MM.1S (cell line): Measurements from ENCODE around the gene FBXW5.

ENCODE experiments used
- DNase-seq: peaks from one replicate; pipeline ENCODE4 v3.0.0-alpha.2; 2015
- H2AFZ ChIP-seq: fragments of 300-600 bp; sonication (generic); 2 replicates; pipeline ENCODE4 v1.6.0; 2016; ENCODE audit warnings: antibody characterized with exemption, low read length
- H3F3A ChIP-seq: fragments of 300-600 bp; sonication (generic); 2 replicates; pipeline ENCODE4 v1.6.1; 2016; ENCODE audit warnings: mild to moderate bottlenecking, antibody characterized with exemption, low read length, moderate library complexity, mixed read lengths; ENCODE audit not compliant: insufficient read depth
- H3K27ac ChIP-seq: fragments of 300-600 bp; sonication (generic); 2 replicates; pipeline ENCODE4 v1.5.1; 2016; ENCODE audit warnings: mild to moderate bottlenecking, low read length
- H3K27me3 ChIP-seq: fragments of 300-600 bp; sonication (generic); replicated peaks from 2 replicates; pipeline ENCODE4 v1.6.0; 2016; ENCODE audit warnings: low read length; ENCODE audit not compliant: insufficient read depth
- H3K36me3 ChIP-seq: fragments of 300-600 bp; sonication (generic); replicated peaks from 2 replicates; pipeline ENCODE4 v1.6.1; 2016; ENCODE audit warnings: mild to moderate bottlenecking, low read length, mixed read lengths; ENCODE audit not compliant: insufficient read depth
- H3K4me1 ChIP-seq: fragments of 300-600 bp; sonication (generic); 2 replicates; pipeline ENCODE4 v1.6.1; 2016; ENCODE audit warnings: low read length, mixed read lengths
- H3K4me2 ChIP-seq: fragments of 300-600 bp; sonication (generic); 2 replicates; pipeline ENCODE4 v1.6.0; 2016; ENCODE audit warnings: low read depth, low read length
- H3K4me3 ChIP-seq: fragments of 300-600 bp; sonication (generic); 2 replicates; pipeline ENCODE4 v1.5.1; 2016; ENCODE audit warnings: low read length, mixed read lengths
- H3K79me2 ChIP-seq: fragments of 300-600 bp; sonication (generic); 2 replicates; pipeline ENCODE4 v1.6.1; 2016; ENCODE audit warnings: mixed run types, low read length, mixed read lengths
- H3K9ac ChIP-seq: fragments of 300-600 bp; sonication (generic); 2 replicates; pipeline ENCODE4 v1.6.1; 2016; ENCODE audit warnings: low read length, mixed read lengths
- H3K9me2 ChIP-seq: fragments of 300-600 bp; sonication (generic); replicated peaks from 2 replicates; pipeline ENCODE4 v1.6.1; 2016; ENCODE audit warnings: mild to moderate bottlenecking, low read length, mixed read lengths; ENCODE audit not compliant: insufficient read depth
- H3K9me3 ChIP-seq: fragments of 300-600 bp; sonication (generic); replicated peaks from 2 replicates; pipeline ENCODE4 v1.6.1; 2016; ENCODE audit warnings: mild to moderate bottlenecking, low read length, mixed read lengths; ENCODE audit not compliant: insufficient read depth
- H4K20me1 ChIP-seq: fragments of 300-600 bp; sonication (generic); 2 replicates; pipeline ENCODE4 v1.6.1; 2016; ENCODE audit warnings: mild to moderate bottlenecking, low read length, moderate library complexity, mixed read lengths; ENCODE audit not compliant: insufficient read depth
- CTCF ChIP-seq: fragments of 300-600 bp; sonication (generic); IDR thresholded peaks from 2 replicates; pipeline ENCODE4 v1.5.1; 2016; ENCODE audit warnings: antibody characterized with exemption, low read length, mixed read lengths
- EZH2 ChIP-seq: fragments of 300-600 bp; sonication (generic); optimal IDR thresholded peaks from 2 replicates; pipeline ENCODE3; 2017; ENCODE audit warnings: low read depth, mild to moderate bottlenecking, antibody characterized with exemption, low read length, mixed read lengths
- EZH2phosphoT487 ChIP-seq: fragments of 300-600 bp; sonication (generic); IDR thresholded peaks from 2 replicates; pipeline ENCODE4 v1.6.1; 2018; ENCODE audit warnings: antibody characterized with exemption, low read length

FBXW5 gene

DNA sequence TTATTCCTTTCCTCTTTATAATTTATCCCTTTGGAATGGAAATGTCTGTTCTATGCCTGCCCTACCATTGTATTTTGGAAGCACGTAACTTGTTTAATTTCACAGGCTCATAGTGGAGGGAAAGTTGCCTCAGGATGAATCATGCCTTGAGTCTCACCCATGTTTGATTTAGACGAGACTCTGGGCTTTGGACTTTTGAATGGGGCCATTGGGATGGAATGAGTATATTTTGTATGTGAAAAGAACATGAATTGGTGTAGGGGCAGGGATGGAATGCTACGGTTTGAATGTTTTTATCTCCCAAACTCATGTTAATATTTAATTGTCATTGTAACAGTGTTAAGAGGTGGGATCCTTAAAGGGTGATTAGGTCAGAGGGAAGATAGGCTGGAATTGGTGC, 10.3 kb downstream of the FBXW5 start:
- no peak overlapping the region for H3K4me3 ChIP-seq
- no peaks in the 10 kb centered on the region for H3K27me3 ChIP-seq
- no peak overlapping the region for H3K27ac ChIP-seq
- H3K36me3 ChIP-seq, result no peaks in the 10 kb centered on the region
- no peak for DNase-seq
- no peak overlapping the region for H3K4me2 ChIP-seq
- no peak overlapping the region for H2AFZ ChIP-seq
- no peaks in the 10 kb centered on the region for H3K79me2 ChIP-seq
- 0 out of 2 replicates have a peak, but pooled peaks cover 4% of the 10 kb centered on the region for H3F3A ChIP-seq
- no peaks in the 10 kb centered on the region for H3K9me2 ChIP-seq
- H4K20me1 ChIP-seq, result 0 out of 2 replicates have a peak, but pooled peaks cover 3% of the 10 kb centered on the region
- no peaks in the 10 kb centered on the region for H3K9me3 ChIP-seq
- H3K4me1 ChIP-seq, result no peaks in the 10 kb centered on the region
- TF ChIP-seq EZH2, result no peak
- TF ChIP-seq EZH2phosphoT487, result no peak
- TF ChIP-seq CTCF, result no peak
- no peak overlapping the region for H3K9ac ChIP-seq

DNA sequence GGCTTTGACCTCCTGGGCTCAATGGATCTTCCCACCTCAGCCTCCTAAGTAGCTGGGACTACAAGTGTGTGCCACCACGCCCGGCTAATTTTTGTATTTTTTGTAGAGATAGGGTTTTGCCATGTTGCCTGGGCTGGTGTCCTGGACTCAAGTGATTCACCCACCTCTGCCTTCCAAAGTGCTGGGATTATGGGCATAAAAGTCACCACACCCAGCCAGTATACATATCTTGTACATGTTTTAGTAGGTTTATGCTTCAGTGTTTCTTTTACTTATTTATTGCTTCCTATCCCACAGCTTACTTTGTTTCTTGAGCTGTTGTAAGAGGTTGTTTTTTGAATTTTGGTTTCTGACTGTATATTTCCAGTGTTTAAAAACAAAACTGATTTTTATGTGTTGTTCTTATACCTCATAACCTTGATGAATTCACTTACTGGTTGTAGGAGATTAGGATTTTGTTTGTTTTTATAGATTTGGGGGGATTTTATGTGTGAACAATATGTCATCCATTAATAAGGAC, 12.9 kb downstream of the FBXW5 start:
- Histone ChIP-seq H3K9me2 (no peaks in the 10 kb centered on the region), H3K4me3 (no peak overlapping the region), H3K27me3 (no peaks in the 10 kb centered on the region), H3K4me1 (no peaks in the 10 kb centered on the region), H3K27ac (no peak overlapping the region), H3F3A (no peaks in the 10 kb centered on the region), H3K79me2 (no peaks in the 10 kb centered on the region), H3K9me3 (no peaks in the 10 kb centered on the region), H4K20me1 (0 out of 2 replicates have a peak, but pooled peaks cover 3% of the 10 kb centered on the region), H3K9ac (no peak overlapping the region), H3K36me3 (no peaks in the 10 kb centered on the region), H3K4me2 (no peak overlapping the region), H2AFZ (no peak overlapping the region)
- no peak for TF ChIP-seq EZH2phosphoT487
- no peak for TF ChIP-seq EZH2
- no peak for TF ChIP-seq CTCF
- no peak for DNase-seq

GRCh38 chr9:136930014-136930413, 14.5 kb downstream of the FBXW5 start:
- Histone ChIP-seq H4K20me1 (no peaks in the 10 kb centered on the region), H3K9me3 (no peaks in the 10 kb centered on the region), H3K9ac (no peak overlapping the region), H3K27ac (no peak overlapping the region), H3K27me3 (no peaks in the 10 kb centered on the region), H3K4me2 (no peak overlapping the region), H3F3A (no peaks in the 10 kb centered on the region), H3K36me3 (no peaks in the 10 kb centered on the region), H2AFZ (no peak overlapping the region), H3K79me2 (no peaks in the 10 kb centered on the region), H3K4me3 (no peak overlapping the region), H3K9me2 (no peaks in the 10 kb centered on the region), H3K4me1 (no peaks in the 10 kb centered on the region)
- no peak for TF ChIP-seq EZH2phosphoT487
- no peak for TF ChIP-seq CTCF
- no peak for TF ChIP-seq EZH2
- no peak for DNase-seq
